Esophagus (tissue), 2 donors: ENCODE results near the gene THAP3. TPM values are rescaled to one million over a fixed set of nuclear protein-coding genes. Genes with fewer than 3 reads are reported as not detected.

Experiments used
- H3K27ac ChIP-seq, 2 donors: one replicate each; pipeline ENCODE4 v1.5.1; 2013; ENCODE audit warnings: low read depth in 2 of 2, mild to moderate bottlenecking in 2 of 2, inconsistent platforms in 1 of 2, low read length in 1 of 2, moderate library complexity in 1 of 2
- H3K27me3 ChIP-seq, 2 donors: one replicate each; pipeline ENCODE4 v1.6.1; 2013; ENCODE audit warnings: low read length in 2 of 2, control low read depth in 1 of 2, mild to moderate bottlenecking in 1 of 2; ENCODE audit not compliant: insufficient read depth in 2 of 2, control insufficient read depth in 1 of 2
- H3K36me3 ChIP-seq, 2 donors: one replicate each; pipeline ENCODE4 v1.6.1; 2013; ENCODE audit warnings: low read length in 1 of 2; ENCODE audit not compliant: control insufficient read depth in 2 of 2, insufficient read depth in 2 of 2
- H3K4me1 ChIP-seq, 2 donors: one replicate each; pipeline ENCODE4 v1.6.1; 2013; ENCODE audit warnings: low read length in 1 of 2; ENCODE audit not compliant: control insufficient read depth in 2 of 2, insufficient read depth in 2 of 2
- H3K4me3 ChIP-seq, 2 donors: one replicate each; pipeline ENCODE4 v1.5.1; 2013; ENCODE audit warnings: low read length in 2 of 2, mild to moderate bottlenecking in 2 of 2, low read depth in 1 of 2, moderate library complexity in 1 of 2
- H3K9me3 ChIP-seq, 2 donors: one replicate each; pipeline ENCODE4 v1.6.1; 2013; ENCODE audit warnings: mild to moderate bottlenecking in 2 of 2, low read depth in 1 of 2, low read length in 1 of 2, moderate library complexity in 1 of 2; ENCODE audit not compliant: control insufficient read depth in 2 of 2, insufficient read depth in 1 of 2
- WGBS, 2 donors: extraction: QIAGEN DNeasy Blood & Tissue Kit; methylation state at CpG; one replicate each; pipeline ENCODE4 v1.1.7; 2013; 5-methylcytosine and 5-hydroxymethylcytosine counted together
- polyA plus RNA-seq, 2 donors: library from polyadenylated mRNA; stranded (reverse); fragments of 200-250 nt; gene quantifications; one replicate each; pipeline ENCODE4 v1.2.3, GENCODE V29; 2013
- donor health status: healthy with polysubstance abuse.
- donor health status: Bipolar disorder and iron deficiency.

Gene THAP3
- polyA plus RNA-seq, 2 donors: 10.5 to 18.1 TPM

GRCh38 chr1:6623269-6623965, 1.3 kb upstream of the THAP3 start:
- no peak overlapping the region for H3K27ac ChIP-seq
- H3K36me3 ChIP-seq: peaks cover 9 to 35% of the 10 kb centered on the region in 2 donors
- no peak overlapping the region for H3K4me3 ChIP-seq
- H3K27me3 ChIP-seq: no peaks in the 10 kb centered on the region
- 69 to 76% methylated on average over 14 of the region's 14 CpGs for WGBS, 2 donors
- H3K4me1 ChIP-seq: no peaks in the 10 kb centered on the region
- H3K9me3 ChIP-seq: no peaks in the 10 kb centered on the region

- Histone ChIP-seq H3K4me1 (no peaks in the 10 kb centered on the region), H3K27ac (peak overlapping the region; percentile 92 to 93), H3K36me3 (peaks cover 2 to 41% of the 10 kb centered on the region in 2 donors), H3K9me3 (no peaks in the 10 kb centered on the region), H3K4me3 (peak overlapping the region; percentile 60 to 91), H3K27me3 (no peaks in the 10 kb centered on the region)
- WGBS, 2 donors: 3 to 4% methylated on average over 31 to 32 of the region's 32 CpGs
Observed at GRCh38 chr1:6625584-6626149, 999 bp downstream of the THAP3 start.

- Histone ChIP-seq H3K27me3 (no peaks in the 10 kb centered on the region), H3K9me3 (no peaks in the 10 kb centered on the region), H3K36me3 (peaks cover 2 to 28% of the 10 kb centered on the region in 2 donors), H3K27ac (no peak overlapping the region), H3K4me3 (no peak overlapping the region), H3K4me1 (no peaks in the 10 kb centered on the region)
- 92 to 95% methylated on average over 9 of the region's 9 CpGs for WGBS, 2 donors
Observed at GRCh38 chr1:6627031-6627430, 2.4 kb downstream of the THAP3 start.

- peaks cover 3 to 29% of the 10 kb centered on the region in 2 donors for H3K36me3 ChIP-seq
- WGBS, 2 donors: 90 to 94% methylated on average over 21 of the region's 21 CpGs
Observed at GRCh38 chr1:6627841-6628545, 3.3 kb downstream of the THAP3 start.

GRCh38 chr1:6628971-6629479, 4.4 kb downstream of the THAP3 start:
- peaks cover 3 to 37% of the 10 kb centered on the region in 2 donors for H3K36me3 ChIP-seq
- peaks cover 0 to 2% of the 10 kb centered on the region in 2 donors for H3K4me1 ChIP-seq
- no peaks in the 10 kb centered on the region for H3K9me3 ChIP-seq
- H3K4me3 ChIP-seq: no peak overlapping the region
- H3K27ac ChIP-seq: no peak overlapping the region
- 85 to 90% methylated on average over 5 to 12 of the region's 12 CpGs for WGBS, 2 donors
- no peaks in the 10 kb centered on the region for H3K27me3 ChIP-seq

More at GRCh38 chr1:6627841-6628545, 3.3 kb downstream of the THAP3 start:
- peaks cover 0 to 2% of the 10 kb centered on the region in 2 donors for H3K4me1 ChIP-seq
- no peak overlapping the region for H3K4me3 ChIP-seq
- no peaks in the 10 kb centered on the region for H3K9me3 ChIP-seq
- H3K27me3 ChIP-seq: no peaks in the 10 kb centered on the region
- H3K27ac ChIP-seq: no peak overlapping the region

GRCh38 chr1:6630027-6630426, 5.4 kb downstream of the THAP3 start:
- Histone ChIP-seq H3K9me3 (no peaks in the 10 kb centered on the region), H3K27ac (no peak overlapping the region), H3K4me1 (peaks cover 0 to 2% of the 10 kb centered on the region in 2 donors), H3K27me3 (no peaks in the 10 kb centered on the region), H3K36me3 (peaks cover 3 to 44% of the 10 kb centered on the region in 2 donors), H3K4me3 (no peak overlapping the region)
- 91 to 96% methylated on average over 8 of the region's 8 CpGs for WGBS, 2 donors

GRCh38 chr1:6631058-6631457, 6.4 kb downstream of the THAP3 start:
- H3K36me3 ChIP-seq: peaks cover 3 to 53% of the 10 kb centered on the region in 2 donors
- WGBS, 2 donors: 93 to 96% methylated on average over 8 of the region's 8 CpGs
- H3K27me3 ChIP-seq: no peaks in the 10 kb centered on the region
- peaks cover 0 to 2% of the 10 kb centered on the region in 2 donors for H3K4me1 ChIP-seq
- H3K9me3 ChIP-seq: no peaks in the 10 kb centered on the region
- H3K27ac ChIP-seq: no peak overlapping the region
- H3K4me3 ChIP-seq: no peak overlapping the region

GRCh38 chr1:6632588-6633514, 8.2 kb downstream of the THAP3 start:
- no peaks in the 10 kb centered on the region for H3K27me3 ChIP-seq
- H3K9me3 ChIP-seq: no peaks in the 10 kb centered on the region
- peaks cover 0 to 2% of the 10 kb centered on the region in 2 donors for H3K4me1 ChIP-seq
- H3K36me3 ChIP-seq: peaks cover 3 to 59% of the 10 kb centered on the region in 2 donors
- no peak overlapping the region for H3K4me3 ChIP-seq
- 89% methylated on average over 30 of the region's 30 CpGs for WGBS, 2 donors
- H3K27ac ChIP-seq: no peak overlapping the region
